SH-SY5Y (cell line): ENCODE data around the gene ELP2.

Source experiments
- GATA2 ChIP-seq: IDR thresholded peaks from 2 replicates; pipeline ENCODE4 v1.6.1; 2011; ENCODE audit warnings: mild to moderate bottlenecking, low read depth, low read length
- GATA3 ChIP-seq: IDR thresholded peaks from 2 replicates; pipeline ENCODE4 v1.6.1; 2011; ENCODE audit warnings: low read depth, mild to moderate bottlenecking, low read length, moderate library complexity

- TF ChIP-seq GATA3 (no peak), GATA2 (no peak)
These were observed 40.7 kb upstream of the ELP2 start for GRCh38 chr18:36089001-36089400.
